Tibial artery (tissue), 4 donors: ENCODE measurements around the gene CD151.

Experiments
- DNase-seq, 2 donors: peaks; one replicate each; pipeline ENCODE4 v3.0.0-alpha.2; 2019
- H3K27ac ChIP-seq, 2 donors: fragments of 200-600 bp; sonication (generic) in 1 of 2; 1 replicate in 1 of 2; 2 replicates in 1 of 2; pipeline ENCODE4 v1.5.1; 2018 to 2019; ENCODE audit warnings: mild to moderate bottlenecking in 1 of 2
- H3K27me3 ChIP-seq, 2 donors: fragments of 200-600 bp; sonication (generic) in 1 of 2; one replicate each; pipeline versions ENCODE4 v1.5.1 to v1.6.0; 2016 to 2019
- H3K36me3 ChIP-seq, 3 donors: fragments of 200-600 bp; sonication (generic) in 2 of 3; one replicate each; pipeline ENCODE4 v1.5.1; 2016 to 2019; ENCODE audit warnings: mild to moderate bottlenecking in 2 of 3
- H3K4me1 ChIP-seq, 4 donors: fragments of 200-600 bp; sonication (generic) in 2 of 4; 1 replicate in 3 of 4; 2 replicates in 1 of 4; pipeline ENCODE4 v1.5.1; 2016 to 2019
- H3K4me3 ChIP-seq, 2 donors: fragments of 200-600 bp; sonication (generic) in 1 of 2; 1 replicate in 1 of 2; 2 replicates in 1 of 2; pipeline ENCODE4 v1.5.1; 2018 to 2019; ENCODE audit warnings: mild to moderate bottlenecking in 2 of 2
- H3K9me3 ChIP-seq, 3 donors: fragments of 200-600 bp; sonication (generic) in 1 of 3; one replicate each; pipeline ENCODE4 v1.5.1; 2016 to 2019
- CTCF ChIP-seq, 2 experiments: fragments of 200-600 bp in 1 of 2; fragments of 450-650 bp in 1 of 2; IDR thresholded peaks; one replicate each; pipeline ENCODE4 v1.5.1; 2017 to 2019; ENCODE audit warnings: antibody characterized with exemption in 2 of 2, mild to moderate bottlenecking in 1 of 2, moderate library complexity in 1 of 2
- intact Hi-C: fragments of 100-400 bp; cut with DNase I; formaldehyde crosslinking; loops from one replicate; pipeline ENCODE4 v1.15.0; 2023; ENCODE audit warnings: low total_unique reads

The CD151 gene

GRCh38 chr11:868394-868793, 35.6 kb downstream of the CD151 start:
- intact Hi-C loops: no loop called here
- H3K4me1 ChIP-seq: no peaks in the 10 kb centered on the region
- no peak for DNase-seq
- H3K27ac ChIP-seq: no peak overlapping the region
- H3K9me3 ChIP-seq: no peaks in the 10 kb centered on the region
- TF ChIP-seq CTCF (IDR thresholded peaks at IDR 0.05): no peak
- no peak overlapping the region for H3K4me3 ChIP-seq
- H3K36me3 ChIP-seq: peaks cover 0 to 75% (median 32%) of the 10 kb centered on the region in 3 donors
- no peaks in the 10 kb centered on the region for H3K27me3 ChIP-seq

- Histone ChIP-seq H3K36me3 (peaks cover 0 to 71% (median 28%) of the 10 kb centered on the region in 3 donors), H3K4me3 (no peak overlapping the region), H3K27ac (no peak overlapping the region), H3K4me1 (no peaks in the 10 kb centered on the region), H3K9me3 (no peaks in the 10 kb centered on the region), H3K27me3 (no peaks in the 10 kb centered on the region)
- DNase-seq: no peak
- intact Hi-C loops: no loop called here
- no peak for TF ChIP-seq CTCF (IDR thresholded peaks at IDR 0.05)
These were observed 36.0 kb downstream of the CD151 start for GRCh38 chr11:868802-869201.

GRCh38 chr11:869399-870126, 36.8 kb downstream of the CD151 start:
- Histone ChIP-seq H3K27me3 (no peaks in the 10 kb centered on the region), H3K36me3 (peaks cover 0 to 67% (median 24%) of the 10 kb centered on the region in 3 donors), H3K9me3 (no peaks in the 10 kb centered on the region), H3K4me3 (no peak overlapping the region), H3K4me1 (no peaks in the 10 kb centered on the region), H3K27ac (no peak overlapping the region)
- DNase-seq: no peak
- intact Hi-C loops: no loop called here
- TF ChIP-seq CTCF (IDR thresholded peaks at IDR 0.05): no peak

GRCh38 chr11:870127-870413, 37.3 kb downstream of the CD151 start:
- TF ChIP-seq CTCF (IDR thresholded peaks at IDR 0.05): no peak
- H3K9me3 ChIP-seq: no peaks in the 10 kb centered on the region
- peaks cover 0 to 67% (median 27%) of the 10 kb centered on the region in 3 donors for H3K36me3 ChIP-seq
- H3K4me3 ChIP-seq: no peak overlapping the region
- H3K27me3 ChIP-seq: no peaks in the 10 kb centered on the region
- intact Hi-C loops: no loop called here
- H3K27ac ChIP-seq: no peak overlapping the region
- H3K4me1 ChIP-seq: no peaks in the 10 kb centered on the region
- DNase-seq: no peak

- no peak overlapping the region for H3K27ac ChIP-seq
- TF ChIP-seq CTCF (IDR thresholded peaks at IDR 0.05): no peak
- H3K4me3 ChIP-seq: no peak overlapping the region
- intact Hi-C loops: no loop called here
- H3K4me1 ChIP-seq: no peaks in the 10 kb centered on the region
- H3K9me3 ChIP-seq: no peaks in the 10 kb centered on the region
- no peak for DNase-seq
- H3K27me3 ChIP-seq: no peaks in the 10 kb centered on the region
- peaks cover 0 to 67% (median 23%) of the 10 kb centered on the region in 3 donors for H3K36me3 ChIP-seq
These were observed 37.7 kb downstream of the CD151 start for GRCh38 chr11:870418-870817.

GRCh38 chr11:871472-871871, 38.7 kb downstream of the CD151 start:
- no peak overlapping the region for H3K27ac ChIP-seq
- no peaks in the 10 kb centered on the region for H3K9me3 ChIP-seq
- TF ChIP-seq CTCF (IDR thresholded peaks at IDR 0.05): no peak
- intact Hi-C loops: no loop called here
- H3K4me1 ChIP-seq: no peaks in the 10 kb centered on the region
- peaks cover 0 to 66% (median 14%) of the 10 kb centered on the region in 3 donors for H3K36me3 ChIP-seq
- no peak overlapping the region for H3K4me3 ChIP-seq
- no peaks in the 10 kb centered on the region for H3K27me3 ChIP-seq
- no peak for DNase-seq
